Loucy (cell line): ENCODE results near the gene ALDH7A1.

Experiments used
- H2AFZ ChIP-seq: fragments of 200-600 bp; sonication (generic); 2 replicates; pipeline ENCODE4 v1.6.0; 2016; ENCODE audit warnings: antibody characterized with exemption, mild to moderate bottlenecking, low read length, moderate library complexity
- H3F3A ChIP-seq: fragments of 200-600 bp; 2 replicates; pipeline ENCODE4 v1.6.0; 2016; ENCODE audit warnings: antibody characterized with exemption, low read depth, mild to moderate bottlenecking
- H3K27me3 ChIP-seq: fragments of 200-600 bp; sonication (generic); 2 replicates; pipeline ENCODE4 v1.6.1; 2014; ENCODE audit warnings: low read length, mild to moderate bottlenecking; ENCODE audit not compliant: insufficient read depth, poor library complexity, severe bottlenecking
- H3K36me3 ChIP-seq: fragments of 200-600 bp; sonication (generic); 2 replicates; pipeline ENCODE4 v1.6.1; 2016; ENCODE audit warnings: low read length; ENCODE audit not compliant: insufficient read depth
- H3K4me1 ChIP-seq: fragments of 200-600 bp; sonication (generic); 2 replicates; pipeline ENCODE4 v1.5.1; 2014; ENCODE audit warnings: low read length, mild to moderate bottlenecking; ENCODE audit not compliant: insufficient read depth, poor library complexity, severe bottlenecking
- H3K4me2 ChIP-seq: fragments of 200-600 bp; sonication (generic); 2 replicates; pipeline ENCODE4 v1.6.0; 2014; ENCODE audit warnings: antibody characterized with exemption, low read length, low read depth, mild to moderate bottlenecking; ENCODE audit not compliant: poor library complexity, severe bottlenecking
- H3K4me3 ChIP-seq: fragments of 200-600 bp; sonication (generic); 2 replicates; pipeline ENCODE4 v1.5.1; 2014; ENCODE audit warnings: low read length, mild to moderate bottlenecking, mixed read lengths; ENCODE audit not compliant: poor library complexity, severe bottlenecking
- H3K79me2 ChIP-seq: fragments of 200-600 bp; sonication (generic); 2 replicates; pipeline ENCODE4 v1.6.1; 2014; ENCODE audit warnings: low read length; ENCODE audit not compliant: insufficient read depth
- H3K9ac ChIP-seq: fragments of 200-600 bp; sonication (generic); 2 replicates; pipeline ENCODE4 v1.6.0; 2014; ENCODE audit warnings: mild to moderate bottlenecking, low read depth, low read length, moderate library complexity; ENCODE audit not compliant: poor library complexity, severe bottlenecking
- H3K9me2 ChIP-seq: fragments of 200-600 bp; sonication (generic); replicated peaks from 2 replicates; pipeline ENCODE4 v1.6.1; 2016; ENCODE audit warnings: low read depth, low read length, mixed read lengths
- H3K9me3 ChIP-seq: fragments of 200-600 bp; sonication (generic); 2 replicates; pipeline ENCODE4 v1.6.1; 2014; ENCODE audit warnings: mild to moderate bottlenecking, antibody characterized with exemption, low read length, low read depth; ENCODE audit not compliant: insufficient read depth
- H4K20me1 ChIP-seq: fragments of 200-600 bp; sonication (generic); 2 replicates; pipeline ENCODE4 v1.6.0; 2014; ENCODE audit warnings: antibody characterized with exemption, low read length, mild to moderate bottlenecking; ENCODE audit not compliant: insufficient read depth, poor library complexity, severe bottlenecking
- EZH2phosphoT487 ChIP-seq: fragments of 200-600 bp; IDR thresholded peaks from 2 replicates; pipeline ENCODE4 v1.6.1; 2018; ENCODE audit warnings: antibody characterized with exemption, mild to moderate bottlenecking, moderate library complexity, borderline replicate concordance
- TF ChIP-seq, protein P1 (sequence below): fragments of 200-600 bp; sonication (generic); conservative IDR thresholded peaks from 2 replicates; pipeline ENCODE4 v1.5.1; 2014; ENCODE audit warnings: mild to moderate bottlenecking, antibody characterized with exemption, low read length

ALDH7A1 gene

DNA sequence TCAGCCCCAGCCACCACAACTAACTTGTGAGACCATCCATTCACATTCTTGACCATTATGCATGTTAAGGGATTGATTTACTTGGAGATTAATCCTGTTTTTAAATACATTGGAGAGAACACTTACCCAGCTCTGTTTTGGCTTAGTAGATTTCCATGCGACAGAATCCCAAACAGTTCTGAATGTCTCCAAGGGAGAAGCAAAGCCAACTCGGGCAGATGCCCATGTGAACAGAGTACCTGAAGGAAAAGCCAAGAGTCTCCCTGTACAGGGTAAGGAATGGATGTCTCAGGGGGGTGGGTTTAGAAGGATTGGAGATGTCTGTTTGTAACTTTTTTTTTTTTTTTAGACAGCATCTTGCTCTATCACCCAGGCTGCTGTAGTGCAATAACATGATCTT is 110.8 kb downstream of the ALDH7A1 start:
- no peak overlapping the region for H2AFZ ChIP-seq
- H3K4me1 ChIP-seq, result no peaks in the 10 kb centered on the region
- no peak overlapping the region for H3K4me2 ChIP-seq
- no peak overlapping the region for H3K4me3 ChIP-seq
- H3F3A ChIP-seq, result no peaks in the 10 kb centered on the region
- H3K36me3 ChIP-seq, result no peaks in the 10 kb centered on the region
- no peaks in the 10 kb centered on the region for H3K27me3 ChIP-seq
- no peaks in the 10 kb centered on the region for H4K20me1 ChIP-seq
- no peak for TF ChIP-seq EZH2phosphoT487
- TF ChIP-seq, protein P1, sequence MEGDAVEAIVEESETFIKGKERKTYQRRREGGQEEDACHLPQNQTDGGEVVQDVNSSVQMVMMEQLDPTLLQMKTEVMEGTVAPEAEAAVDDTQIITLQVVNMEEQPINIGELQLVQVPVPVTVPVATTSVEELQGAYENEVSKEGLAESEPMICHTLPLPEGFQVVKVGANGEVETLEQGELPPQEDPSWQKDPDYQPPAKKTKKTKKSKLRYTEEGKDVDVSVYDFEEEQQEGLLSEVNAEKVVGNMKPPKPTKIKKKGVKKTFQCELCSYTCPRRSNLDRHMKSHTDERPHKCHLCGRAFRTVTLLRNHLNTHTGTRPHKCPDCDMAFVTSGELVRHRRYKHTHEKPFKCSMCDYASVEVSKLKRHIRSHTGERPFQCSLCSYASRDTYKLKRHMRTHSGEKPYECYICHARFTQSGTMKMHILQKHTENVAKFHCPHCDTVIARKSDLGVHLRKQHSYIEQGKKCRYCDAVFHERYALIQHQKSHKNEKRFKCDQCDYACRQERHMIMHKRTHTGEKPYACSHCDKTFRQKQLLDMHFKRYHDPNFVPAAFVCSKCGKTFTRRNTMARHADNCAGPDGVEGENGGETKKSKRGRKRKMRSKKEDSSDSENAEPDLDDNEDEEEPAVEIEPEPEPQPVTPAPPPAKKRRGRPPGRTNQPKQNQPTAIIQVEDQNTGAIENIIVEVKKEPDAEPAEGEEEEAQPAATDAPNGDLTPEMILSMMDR, result no peak
- no peak overlapping the region for H3K9ac ChIP-seq
- no peaks in the 10 kb centered on the region for H3K9me2 ChIP-seq
- no peaks in the 10 kb centered on the region for H3K79me2 ChIP-seq
- H3K9me3 ChIP-seq, result no peaks in the 10 kb centered on the region

DNA sequence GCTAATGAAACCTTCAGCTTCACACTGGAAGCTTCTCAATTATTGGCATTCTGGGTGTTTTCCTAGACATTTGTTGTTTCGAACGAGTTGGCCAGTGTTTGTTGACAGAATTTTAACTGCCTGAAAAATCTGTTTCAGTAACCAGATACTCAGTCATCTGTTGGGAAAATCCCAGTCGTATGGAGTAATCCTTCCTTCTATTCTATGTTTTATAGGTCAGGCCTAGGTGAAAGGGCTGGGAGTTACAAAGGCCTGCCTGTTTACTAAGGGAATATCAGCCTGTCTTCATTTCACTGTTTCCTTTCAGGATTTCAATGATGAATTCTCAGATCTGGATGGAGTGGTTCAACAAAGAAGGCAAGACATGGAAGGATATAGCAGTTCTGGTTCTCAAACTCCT is 111.9 kb downstream of the ALDH7A1 start:
- TF ChIP-seq, protein P1, result no peak
- TF ChIP-seq EZH2phosphoT487, result no peak
- no peaks in the 10 kb centered on the region for H3K9me2 ChIP-seq
- H3K4me3 ChIP-seq, result no peak overlapping the region
- no peaks in the 10 kb centered on the region for H3K27me3 ChIP-seq
- H3K9ac ChIP-seq, result no peak overlapping the region
- no peaks in the 10 kb centered on the region for H3K79me2 ChIP-seq
- no peaks in the 10 kb centered on the region for H3F3A ChIP-seq
- no peak overlapping the region for H2AFZ ChIP-seq
- H3K36me3 ChIP-seq, result no peaks in the 10 kb centered on the region
- no peaks in the 10 kb centered on the region for H3K9me3 ChIP-seq
- no peaks in the 10 kb centered on the region for H4K20me1 ChIP-seq
- no peaks in the 10 kb centered on the region for H3K4me1 ChIP-seq
- no peak overlapping the region for H3K4me2 ChIP-seq

DNA sequence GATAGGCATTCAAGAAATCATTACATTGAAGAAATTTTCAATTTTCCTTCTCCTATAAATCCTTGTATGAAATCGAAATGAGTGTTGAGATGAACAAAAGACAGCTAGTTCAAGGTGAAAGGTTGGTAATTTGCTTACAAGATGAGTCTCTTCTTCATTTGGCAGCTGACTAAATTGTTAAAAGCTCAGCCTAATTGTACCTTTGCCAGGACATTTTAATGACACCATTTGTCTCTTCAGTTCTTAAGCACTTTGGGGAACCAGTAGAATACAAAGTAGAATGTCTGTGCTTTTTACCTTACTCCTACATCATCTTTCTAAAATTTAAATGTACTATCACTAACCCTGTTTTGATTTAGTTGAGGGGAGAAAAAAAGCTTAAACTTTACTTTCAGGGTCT is 112.4 kb downstream of the ALDH7A1 start:
- Histone ChIP-seq H4K20me1 (no peaks in the 10 kb centered on the region), H3K9ac (no peak overlapping the region), H3K9me3 (no peaks in the 10 kb centered on the region), H3K27me3 (no peaks in the 10 kb centered on the region), H2AFZ (no peak overlapping the region), H3K79me2 (no peaks in the 10 kb centered on the region), H3F3A (no peaks in the 10 kb centered on the region), H3K4me3 (no peak overlapping the region), H3K36me3 (no peaks in the 10 kb centered on the region), H3K4me1 (no peaks in the 10 kb centered on the region), H3K4me2 (no peak overlapping the region), H3K9me2 (no peaks in the 10 kb centered on the region)
- TF ChIP-seq, protein P1, result no peak
- TF ChIP-seq EZH2phosphoT487, result no peak
